ENCODE results near the gene BAZ1A.

GRCh38 chr14:34804933-34805332 lies 70.2 kb downstream of the BAZ1A start:
- no peak for TF ChIP-seq CTCF (IDR thresholded peaks at IDR 0.05)
- no peak for TF ChIP-seq POLR2A (IDR thresholded peaks at IDR 0.05)
- TF ChIP-seq POLR2AphosphoS5 (IDR thresholded peaks at IDR 0.05; ENCODE audit: insufficient read depth in 1 of 2, low read depth in 1 of 2): no peak

Data from vagina (tissue), 2 donors.